ENCODE results near the gene NINJ2. TPM values are rescaled to one million over a fixed set of nuclear protein-coding genes. Genes with fewer than 3 reads are reported as not detected.
A peak's percentile ranks its signal among the peaks of the same experiment; 100 is the strongest.

NINJ2 gene
- total RNA-seq, 6 experiments from 2014 or later, result 6.4 to 17.7 (median 12.5) TPM

DNA sequence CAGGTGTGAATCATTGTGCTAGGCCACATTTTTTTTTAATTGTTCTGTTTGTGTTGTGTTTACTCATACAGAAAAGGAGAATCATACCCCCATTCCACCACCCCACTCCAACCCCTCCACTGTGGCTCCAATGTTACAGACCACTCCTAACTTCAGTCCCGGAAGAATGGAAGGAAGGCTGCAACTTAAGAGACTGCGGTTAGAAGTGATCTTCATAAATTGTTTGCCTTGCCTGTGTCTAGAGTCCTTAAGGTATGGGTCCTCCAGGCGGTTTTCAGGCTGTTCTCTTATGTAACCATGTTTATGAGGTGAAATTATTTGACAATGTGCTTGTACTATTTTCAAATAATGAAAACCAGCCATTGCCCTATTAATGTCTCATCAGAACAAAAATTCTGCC lies 22.5 kb downstream of the NINJ2 start:
- no peak for TF ChIP-seq POLR2A (IDR thresholded peaks at IDR 0.05)
- TF ChIP-seq CTCF (IDR thresholded peaks at IDR 0.05), result no peak
- H3K27ac ChIP-seq, result no peak overlapping the region

GRCh38 chr12:639988-640387 lies 23.3 kb downstream of the NINJ2 start:
- Histone ChIP-seq H3K36me3 (no peaks in the 10 kb centered on the region), H3K27me3 (no peaks in the 10 kb centered on the region), H3K4me3 (no peak overlapping the region), H3K9me3 (no peaks in the 10 kb centered on the region), H3K27ac (peak overlapping the region in 2 of 3 donors; percentile 24 to 58), H3K4me1 (peaks cover 4 to 18% (median 11%) of the 10 kb centered on the region in 4 donors)
- ATAC-seq (peak in 1 of 4 donors; percentile 13), DNase-seq (no peak)
- 30% methylated on average over 5 of the region's 5 CpGs for WGBS (ENCODE audit: insufficient coverage, low coverage, low lambda C conversion rate, missing lambda C conversion rate)
- TF ChIP-seq CTCF (IDR thresholded peaks at IDR 0.05) (no peak), POLR2A (IDR thresholded peaks at IDR 0.05) (no peak)
- intact Hi-C loops (cut with DNase I), result loop anchor here (10.0 kb wide), 1 partner anchor 55 kb away; no protein-coding TSS in a partner anchor

More for the DNA sequence above, 22.5 kb downstream of the NINJ2 start:
- peaks cover 4 to 26% (median 15%) of the 10 kb centered on the region in 4 donors for H3K4me1 ChIP-seq
- H3K9me3 ChIP-seq, result no peaks in the 10 kb centered on the region
- no peaks in the 10 kb centered on the region for H3K36me3 ChIP-seq
- ATAC-seq (no peak), DNase-seq (no peak)
- no peak overlapping the region for H3K4me3 ChIP-seq
- intact Hi-C loops (cut with DNase I), result loop anchor here (10.0 kb wide), 1 partner anchor 56 kb away; no protein-coding TSS in a partner anchor
- H3K27me3 ChIP-seq, result no peaks in the 10 kb centered on the region
- WGBS (ENCODE audit: insufficient coverage, low coverage, low lambda C conversion rate, missing lambda C conversion rate), result 93% methylated on average over 3 of the region's 3 CpGs

DNA sequence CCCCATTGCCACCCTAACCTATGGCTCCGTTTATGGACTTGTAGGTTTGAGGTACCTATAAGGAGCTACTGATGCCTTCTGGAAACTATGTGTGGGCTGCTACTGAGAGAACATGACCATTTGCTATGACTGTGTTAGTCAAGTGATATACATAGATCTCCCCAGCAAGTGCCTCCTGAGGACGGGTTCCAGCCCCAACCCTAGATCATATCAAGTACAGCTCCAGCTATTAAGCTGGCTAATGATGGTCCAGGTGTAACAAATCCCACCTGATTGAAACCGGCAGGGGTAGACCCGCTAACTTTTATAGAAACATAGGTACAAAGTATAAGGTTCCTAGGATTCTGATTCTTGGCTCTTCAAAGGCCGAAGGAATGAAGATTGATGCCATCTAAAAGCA lies 23.7 kb downstream of the NINJ2 start:
- no peak overlapping the region for H3K4me3 ChIP-seq
- DNase-seq (no peak), ATAC-seq (no peak)
- no peaks in the 10 kb centered on the region for H3K9me3 ChIP-seq
- intact Hi-C loops (cut with DNase I), result no loop called here
- no peak for TF ChIP-seq POLR2A (IDR thresholded peaks at IDR 0.05)
- no peak for TF ChIP-seq CTCF (IDR thresholded peaks at IDR 0.05)
- WGBS (ENCODE audit: insufficient coverage, low coverage, low lambda C conversion rate, missing lambda C conversion rate), result 75% methylated on average over 3 of the region's 5 CpGs
- no peaks in the 10 kb centered on the region for H3K27me3 ChIP-seq
- no peaks in the 10 kb centered on the region for H3K36me3 ChIP-seq
- H3K27ac ChIP-seq, result peak overlapping the region in 1 of 3 donors; percentile 58
- H3K4me1 ChIP-seq, result peaks cover 1 to 15% (median 7%) of the 10 kb centered on the region in 4 donors

DNA sequence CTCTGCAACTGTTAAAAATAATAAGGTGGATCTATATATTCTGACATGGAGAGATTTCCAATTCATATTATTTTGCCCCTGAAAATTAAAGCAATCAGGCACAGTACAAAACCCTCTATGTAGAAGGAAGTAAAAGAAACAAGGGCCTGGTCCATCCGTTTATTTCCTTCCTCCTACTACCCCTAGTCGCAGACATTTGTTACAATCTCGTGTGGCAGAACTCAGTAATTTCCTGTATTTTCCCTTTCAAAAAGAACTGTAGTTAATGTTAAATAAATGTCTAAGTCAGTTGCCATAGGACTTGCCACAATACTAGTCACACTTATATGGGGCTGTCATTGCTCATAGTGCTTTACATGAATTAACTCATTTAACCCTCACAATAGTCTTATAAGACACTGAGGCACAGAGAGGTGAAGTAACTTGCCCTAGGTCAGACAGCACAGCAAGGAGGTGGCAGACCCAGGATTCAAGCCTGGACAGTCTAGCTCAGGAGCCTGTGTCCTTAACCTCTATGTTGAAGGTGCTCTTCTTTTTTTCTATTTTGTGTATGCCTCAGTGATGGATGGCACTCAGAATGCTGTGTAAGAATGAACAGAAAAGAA lies 24.2 kb downstream of the NINJ2 start:
- Histone ChIP-seq H3K9me3 (no peaks in the 10 kb centered on the region), H3K36me3 (no peaks in the 10 kb centered on the region), H3K27me3 (no peaks in the 10 kb centered on the region), H3K4me1 (peaks cover 0 to 13% (median 3%) of the 10 kb centered on the region in 4 donors), H3K27ac (peak overlapping the region in 1 of 3 donors; percentile 58), H3K4me3 (no peak overlapping the region)
- 46% methylated on average over 3 of the region's 3 CpGs for WGBS (ENCODE audit: insufficient coverage, low coverage, low lambda C conversion rate, missing lambda C conversion rate)
- intact Hi-C loops (cut with DNase I), result no loop called here
- TF ChIP-seq POLR2A (IDR thresholded peaks at IDR 0.05) (no peak), CTCF (IDR thresholded peaks at IDR 0.05) (no peak)
- ATAC-seq (no peak), DNase-seq (no peak)

Data from right lobe of liver (tissue), 6 donors.